Coronary artery (tissue), 2 donors: Measurements from ENCODE around the gene PPM1N.

Source experiments
- DNase-seq: peaks from one replicate; pipeline ENCODE4 v3.0.0-alpha.2; 2017; ENCODE audit warnings: low spot score
- H3K27ac ChIP-seq, 2 donors: fragments of 200-600 bp; sonication (generic); one replicate each; pipeline ENCODE4 v1.5.1; 2016 to 2019
- H3K4me3 ChIP-seq: fragments of 200-600 bp; sonication (generic); 2 replicates; pipeline ENCODE4 v1.5.1; 2016; ENCODE audit warnings: mild to moderate bottlenecking, moderate library complexity
- CTCF ChIP-seq: fragments of 200-600 bp; sonication (generic); IDR thresholded peaks from one replicate; pipeline ENCODE4 v1.5.1; 2019; ENCODE audit warnings: antibody characterized with exemption

The PPM1N gene

GRCh38 chr19:45483033-45483432, 15.2 kb upstream of the PPM1N start:
- DNase-seq = no peak
- no peak for TF ChIP-seq CTCF
- Histone ChIP-seq H3K4me3 (no peak overlapping the region), H3K27ac (no peak overlapping the region)

GRCh38 chr19:45484273-45484945, 13.8 kb upstream of the PPM1N start:
- H3K27ac ChIP-seq = no peak overlapping the region
- TF ChIP-seq CTCF = no peak

GRCh38 chr19:45485305-45486077, 12.8 kb upstream of the PPM1N start:
- peak; percentile 97 for DNase-seq
- peak overlapping the region; percentile 81 for H3K4me3 ChIP-seq
- peak; percentile 78 for TF ChIP-seq CTCF
- peak overlapping the region; percentile 69 to 90 for H3K27ac ChIP-seq

More at GRCh38 chr19:45484273-45484945, 13.8 kb upstream of the PPM1N start:
- DNase-seq = no peak
- no peak overlapping the region for H3K4me3 ChIP-seq

GRCh38 chr19:45488708-45489107, 9.5 kb upstream of the PPM1N start:
- Histone ChIP-seq H3K4me3 (no peak overlapping the region), H3K27ac (no peak overlapping the region)
- no peak for TF ChIP-seq CTCF
- no peak for DNase-seq

GRCh38 chr19:45489216-45489855, 8.9 kb upstream of the PPM1N start:
- no peak for DNase-seq
- no peak overlapping the region for H3K27ac ChIP-seq
- no peak overlapping the region for H3K4me3 ChIP-seq
- TF ChIP-seq CTCF = no peak

- no peak for TF ChIP-seq CTCF
- no peak for DNase-seq
- H3K4me3 ChIP-seq = peak overlapping the region; percentile 85
- H3K27ac ChIP-seq = no peak overlapping the region
Measured at GRCh38 chr19:45492137-45492626, 6.1 kb upstream of the PPM1N start.
